ENCODE results near the gene C11orf86. TPM values are rescaled to one million over a fixed set of nuclear protein-coding genes. Genes with fewer than 3 reads are reported as not detected.

C11orf86 gene
- total and polyA plus RNA-seq, 2 of the 8 experiments (the other 6 are each of a cell fraction or from before 2014, with no cell fraction given): 0.91 to 0.97 TPM

DNA sequence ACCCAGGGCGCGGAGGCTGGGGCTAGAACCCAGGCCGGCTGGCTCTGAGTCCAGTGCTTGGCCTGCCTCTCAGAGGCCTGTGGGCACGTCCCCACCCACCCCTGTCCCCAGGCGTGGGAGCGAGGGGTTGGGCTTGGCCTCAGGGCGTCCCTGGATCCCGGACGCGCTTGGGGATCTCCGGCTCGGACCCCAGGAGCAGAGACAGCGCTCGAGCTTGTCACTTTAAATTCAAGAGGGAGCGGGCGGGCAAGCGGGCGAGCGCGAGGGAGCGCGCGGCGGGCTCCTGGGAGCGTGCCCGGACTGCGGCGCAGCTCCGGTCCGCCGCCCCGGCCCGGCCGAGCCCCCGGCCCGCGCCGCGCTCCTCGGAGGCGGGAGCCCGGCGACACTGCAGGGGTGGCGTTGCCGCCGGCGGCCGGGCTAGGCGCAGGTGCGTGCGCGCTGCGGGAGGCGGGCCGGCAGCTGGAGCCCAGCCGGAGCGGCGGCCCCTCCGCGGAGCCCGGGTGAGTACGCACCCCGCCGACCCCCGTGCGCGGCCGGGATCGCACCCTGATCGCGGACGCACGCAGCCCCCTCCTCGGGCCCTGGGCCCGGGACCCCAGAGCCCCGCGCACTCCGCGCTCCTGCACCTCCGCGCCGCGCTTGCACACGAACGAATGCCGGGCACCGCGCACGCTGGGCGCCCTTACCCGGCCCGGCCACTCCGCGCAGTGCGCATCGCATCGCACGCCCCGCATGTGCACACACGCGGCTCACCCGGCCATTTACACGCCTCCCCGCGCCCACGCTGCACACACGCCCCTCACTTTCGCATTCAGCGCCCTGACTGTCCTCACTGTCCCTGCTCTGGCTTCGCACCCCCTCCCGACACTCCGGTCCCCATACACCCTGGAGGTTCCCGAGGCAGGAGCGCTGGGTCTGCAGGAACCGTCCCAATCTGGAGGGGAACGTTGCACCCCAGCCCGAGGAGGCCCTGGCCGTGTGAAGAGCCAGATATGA, 48.2 kb downstream of the C11orf86 start, which contains the start of gene SYT12:
Gene SYT12, plus strand, starts transcription at position 174 of the 996 bp plus-strand sequence. CDS start 7,011 bp downstream, outside the sequence.
- 0 out of 2 replicates have a peak within 1 kb of the TSS, but pooled peaks have one; percentile 44 for H2BK5ac ChIP-seq (ENCODE audit: low read depth, low read length)
- no peak within 1 kb of the TSS for H2BK120ac ChIP-seq (replicated peaks; ENCODE audit: low read depth, low read length)
- H3K23me2 ChIP-seq (ENCODE audit: low read depth, low read length): peaks cover 7% of the 10 kb centered on the region
- CTCF ChIA-PET (ENCODE audit: partially characterized antibody): interaction anchor here (0.6 to 4.3 kb wide), 11 partner anchors 15 to 203 kb away, joined by 3 to 32 read pairs (median 4); partner anchors contain the start of gene C11orf86
- no peaks in the 10 kb centered on the region for H3K36me3 ChIP-seq (ENCODE audit: control insufficient read depth in 2 of 4, insufficient read depth in 4 of 4, low read length in 3 of 4)
- peak within 1 kb of the TSS; percentile 80; the same call in 1 of the 2 replicates for H2BK12ac ChIP-seq (ENCODE audit: low read depth, low read length)
- no peak within 1 kb of the TSS for H4K91ac ChIP-seq (replicated peaks; ENCODE audit: insufficient read length, low read length)
- H2AFZ ChIP-seq (ENCODE audit: low read length): no peak within 1 kb of the TSS
- no peak within 1 kb of the TSS for H3K56ac ChIP-seq (replicated peaks; ENCODE audit: insufficient read length, low read depth, low read length)
- peak within 1 kb of the TSS; percentile 71 for H4K8ac ChIP-seq (ENCODE audit: extremely low read depth, insufficient read depth, low read length)
- no peak within 1 kb of the TSS for H3K14ac ChIP-seq (ENCODE audit: insufficient read length)
- no peak within 1 kb of the TSS for H3K9ac ChIP-seq (replicated peaks in 1 of 4; ENCODE audit: extremely low read depth in 1 of 4, low read depth in 3 of 4, low read length in 3 of 4)
- FAIRE-seq (no peak), DNase-seq (ENCODE audit: low read depth in 1 of 2, low spot score in 2 of 2) (peak in 1 of 2 experiments; percentile 72)
- H3K27me3 ChIP-seq (replicated peaks in 1 of 4; ENCODE audit: control insufficient read depth in 3 of 4, extremely low read depth in 1 of 4, insufficient read depth in 3 of 4, low read length in 3 of 4): peaks cover 24 to 37% (median 29%) of the 10 kb centered on the region in 4 experiments
- peak within 1 kb of the TSS; percentile 48 for H3K18ac ChIP-seq (ENCODE audit: extremely low read depth, low read length)
- H2AK5ac ChIP-seq (ENCODE audit: low read depth, low read length): no peak within 1 kb of the TSS; the same call in 1 of the 2 replicates
- peak within 1 kb of the TSS; percentile 36 to 63 (median 46) for H3K4me3 ChIP-seq (ENCODE audit: extremely low read depth in 1 of 4, insufficient read depth in 2 of 4, low read depth in 3 of 4, low read length in 4 of 4)
- POLR2A ChIA-PET (ENCODE audit: partially characterized antibody): interaction anchor here (0.6 to 1.5 kb wide), 6 partner anchors 8 to 171 kb away, joined by 3 to 6 read pairs (median 3); no protein-coding TSS in a partner anchor
- 6% methylated on average over 65 of the region's 118 CpGs; no CpG with 5 or more reads in 1 of the 2 experiments for WGBS, 2 experiments (ENCODE audit: extremely low coverage in 1 of 2, insufficient coverage in 1 of 2, insufficient read length in 1 of 2, insufficient replicate concordance in 2 of 2, low coverage in 1 of 2, low lambda C conversion rate in 2 of 2, missing lambda C conversion rate in 1 of 2)
- peak within 1 kb of the TSS; percentile 48; the same call in 1 of the 2 replicates for H2BK20ac ChIP-seq (ENCODE audit: low read length)
- peaks cover 2 to 9% (median 7%) of the 10 kb centered on the region in 4 experiments; a peak in 6 of 7 replicates for H3K4me1 ChIP-seq (replicated peaks in 1 of 4; ENCODE audit: control insufficient read depth in 3 of 4, insufficient read depth in 4 of 4, low read length in 3 of 4)
- H4K5ac ChIP-seq (ENCODE audit: insufficient read length, low read depth, low read length): no peak within 1 kb of the TSS
- H4K20me1 ChIP-seq (replicated peaks in 1 of 2; ENCODE audit: control insufficient read depth in 1 of 2, insufficient read depth in 2 of 2, low read length in 2 of 2): peaks cover 0 to 5% of the 10 kb centered on the region in 2 experiments
- peak within 1 kb of the TSS; percentile 20 for H3K4ac ChIP-seq (replicated peaks; ENCODE audit: insufficient read length, low read depth, low read length)
- H3K79me1 ChIP-seq (ENCODE audit: low read depth, low read length): no peaks in the 10 kb centered on the region; the same call in 1 of the 2 replicates
- no peak within 1 kb of the TSS for H3K23ac ChIP-seq (ENCODE audit: insufficient read length)
- H3K4me2 ChIP-seq (ENCODE audit: insufficient read depth in 1 of 2, low read depth in 2 of 2, low read length in 2 of 2): peak within 1 kb of the TSS; percentile 92 to 96
- H2BK15ac ChIP-seq (ENCODE audit: low read length): no peak within 1 kb of the TSS; the same call in 1 of the 2 replicates
- no peak within 1 kb of the TSS for H3K27ac ChIP-seq (ENCODE audit: low read depth, low read length)
- H3K9me3 ChIP-seq (ENCODE audit: insufficient read depth in 2 of 2, low read depth in 1 of 2, low read length in 1 of 2): peaks cover 3 to 4% of the 10 kb centered on the region in 2 experiments; a peak in 2 of 4 replicates
- no peaks in the 10 kb centered on the region for H3K79me2 ChIP-seq (ENCODE audit: control insufficient read depth in 1 of 2, insufficient read depth in 2 of 2, low read length in 2 of 2)
- TF ChIP-seq, protein P1, sequence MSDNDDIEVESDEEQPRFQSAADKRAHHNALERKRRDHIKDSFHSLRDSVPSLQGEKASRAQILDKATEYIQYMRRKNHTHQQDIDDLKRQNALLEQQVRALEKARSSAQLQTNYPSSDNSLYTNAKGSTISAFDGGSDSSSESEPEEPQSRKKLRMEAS (IDR thresholded peaks at IDR 0.05): peak; percentile 81
- TF ChIP-seq ASH2L (IDR thresholded peaks at IDR 0.05; ENCODE audit: low read length): peak; percentile 38
- TF ChIP-seq RBBP5 (IDR thresholded peaks at IDR 0.05; ENCODE audit: borderline replicate concordance, low read depth, low read length): peak; percentile 67; the same call in 1 of the 2 replicates
- TF ChIP-seq PHF8 (conservative IDR thresholded peaks at IDR 0.05; ENCODE audit: low read depth, low read length): no peak
- TF ChIP-seq POLR2A (IDR thresholded peaks at IDR 0.05; ENCODE audit: control extremely low read depth in 1 of 2, low read depth in 2 of 2, low read length in 2 of 2): no peak
- peak; percentile 79 for TF ChIP-seq KDM4A (IDR thresholded peaks at IDR 0.05; ENCODE audit: low read depth, low read length, severe bottlenecking)
- TF ChIP-seq CREB1 (IDR thresholded peaks at IDR 0.05): 0 out of 2 replicates have a peak, but pooled peaks have one; percentile 18
- peak; percentile 79 for TF ChIP-seq SUZ12 (IDR thresholded peaks at IDR 0.05; ENCODE audit: low read length)
- TF ChIP-seq HDAC2 (IDR thresholded peaks at IDR 0.05; ENCODE audit: borderline replicate concordance in 1 of 2, low read depth in 2 of 2, low read length in 2 of 2): no peak
- TF ChIP-seq CHD1 (IDR thresholded peaks at IDR 0.05; ENCODE audit: low read depth, low read length): no peak
